ENCODE measurements around the gene RRAD.

Gene RRAD

DNA sequence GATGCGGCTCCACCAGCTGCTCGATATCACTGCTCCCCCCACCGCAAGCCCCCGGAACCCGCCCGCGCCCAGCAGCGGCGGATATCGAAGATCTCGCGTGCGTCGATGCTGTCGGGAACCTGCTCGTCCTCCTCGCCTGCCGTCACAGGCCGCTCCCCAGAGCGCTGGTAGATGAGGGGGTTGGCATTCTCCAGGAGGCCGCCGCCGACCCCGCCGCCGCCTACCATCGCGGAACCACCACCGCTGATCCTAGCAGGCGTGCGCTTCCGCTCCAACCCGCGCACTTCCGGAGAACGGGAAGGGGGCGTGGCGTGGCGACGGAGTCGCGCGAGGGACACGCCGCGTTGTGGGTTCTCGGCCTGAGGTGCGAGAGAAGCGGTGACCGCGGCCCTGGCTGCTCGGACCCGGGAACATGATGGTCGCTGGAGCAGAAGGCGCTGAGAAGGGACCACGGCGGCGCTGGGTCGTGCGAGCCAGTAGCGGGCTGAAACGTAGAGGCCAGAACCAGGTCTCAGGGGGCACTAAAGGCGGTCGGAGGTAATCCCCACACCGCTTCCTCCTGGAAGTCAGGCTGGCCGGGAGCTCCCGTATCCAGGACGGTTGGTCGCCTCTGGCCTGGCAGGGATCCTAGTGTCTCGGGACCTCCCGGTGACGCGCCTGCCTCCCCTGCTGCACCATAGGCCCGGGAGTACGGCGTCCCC lies 9.0 kb upstream of the RRAD start, which contains the start of gene CIAO2B:
Gene CIAO2B, minus strand, starts transcription at position 265 of the 701 bp plus-strand sequence. Its CDS starts 38 bp downstream, at position 227.
- DNase-seq (ENCODE audit: low read depth): peak; percentile 85

DNA sequence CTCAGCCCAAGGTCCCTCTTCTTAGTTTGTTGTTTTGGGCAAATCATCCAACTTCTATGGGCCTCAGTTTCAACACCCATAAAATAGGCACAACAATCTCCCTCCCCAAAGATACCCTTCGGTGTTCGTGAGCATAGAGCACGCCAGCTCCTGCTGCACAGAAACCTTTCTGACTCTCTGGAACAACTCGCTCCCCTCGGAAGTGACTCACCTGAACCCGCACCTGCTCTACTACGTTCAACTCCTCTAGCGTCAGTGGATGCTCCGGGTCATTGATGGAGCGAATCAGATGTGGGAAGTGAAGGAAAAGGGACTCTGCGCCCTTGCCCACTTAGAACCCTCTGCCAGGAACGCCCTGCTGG lies 8.4 kb upstream of the RRAD start:
- peak; percentile 41 for DNase-seq (ENCODE audit: low read depth)

- no peak for DNase-seq (ENCODE audit: low read depth)
Measured at GRCh38 chr16:66932076-66932475, 6.7 kb upstream of the RRAD start.

GRCh38 chr16:66931665-66932064 lies 6.3 kb upstream of the RRAD start:
- DNase-seq (ENCODE audit: low read depth): no peak

GRCh38 chr16:66930189-66930588 lies 4.9 kb upstream of the RRAD start:
- DNase-seq (ENCODE audit: low read depth): no peak

- no peak for DNase-seq (ENCODE audit: low read depth)
Measured at GRCh38 chr16:66928702-66929388, 3.5 kb upstream of the RRAD start.

DNA sequence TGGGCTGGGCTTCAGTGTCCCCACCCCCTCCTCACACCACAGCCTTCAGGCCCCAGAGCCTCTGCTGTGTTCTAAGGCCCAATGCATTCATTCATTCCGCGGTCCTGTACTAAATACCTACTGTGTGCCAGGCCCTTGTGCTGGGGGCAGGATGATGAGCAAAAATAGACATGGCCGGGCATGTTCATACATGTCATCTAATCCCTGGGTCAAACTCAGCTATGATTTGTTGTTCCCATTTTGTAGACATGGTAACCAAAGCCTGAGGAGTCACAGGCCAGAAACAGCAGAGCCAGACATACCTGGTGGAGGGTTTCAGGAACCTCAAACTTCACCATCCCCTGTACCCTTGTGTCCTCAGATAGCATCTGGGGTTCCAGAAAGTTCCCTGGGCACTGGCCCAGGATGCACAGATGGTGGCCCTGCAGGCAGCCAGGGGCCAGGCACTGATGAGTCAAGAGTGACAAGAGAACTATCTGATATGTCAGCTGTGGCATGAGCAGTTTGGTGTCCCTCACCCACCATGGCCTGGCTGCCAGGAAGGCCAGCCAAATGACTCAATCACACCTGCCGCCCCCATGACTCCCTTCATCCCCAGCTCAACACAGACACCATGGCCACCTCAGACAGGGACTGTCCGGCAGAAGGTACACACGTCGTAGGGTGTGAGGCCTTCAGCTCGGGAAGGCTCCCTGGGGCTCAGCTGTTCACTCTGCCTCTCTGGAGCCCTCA lies 2.7 kb upstream of the RRAD start:
- no peak for DNase-seq (ENCODE audit: low read depth)

- no peak for DNase-seq (ENCODE audit: low read depth)
Measured at GRCh38 chr16:66926961-66927436, 1.7 kb upstream of the RRAD start.

DNA sequence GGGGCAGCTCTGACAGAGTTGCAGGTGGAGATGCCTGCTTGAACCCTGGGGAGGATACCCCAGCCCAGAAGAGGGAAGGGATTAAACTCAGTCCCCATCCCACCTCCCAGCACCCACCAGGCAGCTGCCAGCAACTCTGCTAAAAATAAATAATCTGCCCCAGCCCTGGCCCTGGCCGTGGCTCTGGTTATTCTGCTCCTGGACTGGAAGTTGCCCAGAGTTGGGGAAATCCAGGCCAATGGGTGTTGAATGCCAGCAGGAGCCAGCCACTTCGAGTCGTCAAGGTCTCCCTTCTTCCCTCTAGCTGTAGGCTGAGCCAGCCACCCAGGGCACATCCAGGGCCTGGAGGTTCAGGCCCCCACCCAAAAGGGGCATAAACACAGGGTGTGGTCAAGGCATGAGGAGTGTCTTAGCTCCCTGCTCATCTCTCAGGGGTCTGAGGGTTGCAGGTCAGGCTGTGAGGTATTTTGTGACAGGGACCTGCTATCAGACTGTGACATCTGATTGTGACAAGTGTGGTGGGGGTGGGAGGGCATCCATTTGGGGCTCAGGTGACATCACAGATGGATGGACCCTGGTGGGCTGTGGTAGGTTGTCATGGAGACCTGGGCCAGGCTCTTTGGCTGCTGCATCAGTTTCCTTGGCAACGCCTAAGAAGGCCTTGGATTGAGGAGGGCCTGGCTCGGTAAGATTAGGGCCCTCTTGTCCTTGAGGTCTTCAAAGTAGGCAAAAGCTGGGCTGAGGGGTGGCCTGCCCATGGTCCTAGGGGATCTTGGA lies 1.0 kb upstream of the RRAD start:
- no peak for DNase-seq (ENCODE audit: low read depth)

GRCh38 chr16:66924527-66925321 lies 611 bp downstream of the RRAD start:
- peak; percentile 25 for DNase-seq (ENCODE audit: low read depth)

GRCh38 chr16:66923866-66924265 lies 1.5 kb downstream of the RRAD start:
- no peak for DNase-seq (ENCODE audit: low read depth)

DNA sequence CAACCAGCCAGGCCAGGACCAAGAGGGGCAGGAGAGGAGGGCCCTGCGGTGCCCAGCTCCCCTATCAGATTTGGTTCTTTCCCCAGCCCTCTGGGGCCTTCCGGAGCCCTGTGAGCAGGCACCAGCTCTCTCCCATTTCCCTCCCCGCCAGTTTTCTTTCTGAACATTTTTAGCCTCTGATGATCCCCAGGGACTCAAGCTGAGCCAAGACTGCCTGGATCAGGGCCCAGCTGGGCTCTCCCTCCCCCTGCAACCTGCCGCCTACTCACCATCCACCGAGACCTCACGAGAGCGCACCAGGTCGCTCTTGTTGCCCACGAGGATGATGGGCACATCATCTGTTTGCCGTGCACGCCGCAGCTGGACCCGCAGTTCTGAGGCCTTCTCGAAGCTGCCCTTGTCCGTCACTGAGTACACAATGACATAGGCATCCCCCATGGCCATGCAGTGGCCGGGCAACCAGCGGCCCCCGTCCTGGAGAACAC lies 2.0 kb downstream of the RRAD start:
- no peak for DNase-seq (ENCODE audit: low read depth)

- no peak for DNase-seq (ENCODE audit: low read depth)
Measured at GRCh38 chr16:66921729-66922450, 3.4 kb downstream of the RRAD start.

DNA sequence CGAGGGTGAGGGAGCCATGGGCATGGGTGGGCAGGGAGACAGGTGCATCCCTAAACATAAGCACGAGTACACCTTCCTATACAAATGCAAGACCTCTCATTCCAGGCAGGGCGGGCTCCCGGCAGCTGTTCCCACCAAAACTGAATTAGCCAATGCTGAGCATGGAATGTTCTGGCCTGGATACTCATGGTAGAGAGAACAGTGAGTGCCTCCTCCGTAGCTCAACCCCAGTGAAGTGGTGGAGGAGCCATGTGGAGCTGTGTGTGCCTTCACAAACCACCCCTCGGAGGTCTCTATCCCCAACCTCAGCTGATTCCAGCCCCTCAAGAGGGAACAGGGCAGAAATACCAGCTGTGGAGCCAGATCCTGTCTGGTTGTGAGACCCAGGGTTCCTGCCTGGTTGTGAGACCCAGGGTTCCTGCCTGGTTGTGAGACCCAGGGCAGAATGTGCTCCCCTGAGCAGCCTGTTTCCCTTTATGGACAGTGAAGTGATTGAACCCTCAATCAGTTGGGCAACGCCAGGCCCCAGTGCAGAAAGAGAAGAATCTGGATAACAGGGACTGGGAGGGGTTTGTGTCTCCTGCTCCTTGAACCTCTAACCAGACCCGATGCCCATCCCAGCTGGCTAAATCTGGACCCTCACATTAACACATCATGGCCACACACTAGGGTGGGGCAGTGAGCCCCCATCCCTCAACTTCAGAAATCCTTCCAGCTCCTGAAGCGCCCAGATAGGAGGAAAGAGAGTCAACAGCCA lies 4.2 kb downstream of the RRAD start:
- no peak for DNase-seq (ENCODE audit: low read depth)

- no peak for DNase-seq (ENCODE audit: low read depth)
Measured at GRCh38 chr16:66920299-66920590, 5.1 kb downstream of the RRAD start.

DNA sequence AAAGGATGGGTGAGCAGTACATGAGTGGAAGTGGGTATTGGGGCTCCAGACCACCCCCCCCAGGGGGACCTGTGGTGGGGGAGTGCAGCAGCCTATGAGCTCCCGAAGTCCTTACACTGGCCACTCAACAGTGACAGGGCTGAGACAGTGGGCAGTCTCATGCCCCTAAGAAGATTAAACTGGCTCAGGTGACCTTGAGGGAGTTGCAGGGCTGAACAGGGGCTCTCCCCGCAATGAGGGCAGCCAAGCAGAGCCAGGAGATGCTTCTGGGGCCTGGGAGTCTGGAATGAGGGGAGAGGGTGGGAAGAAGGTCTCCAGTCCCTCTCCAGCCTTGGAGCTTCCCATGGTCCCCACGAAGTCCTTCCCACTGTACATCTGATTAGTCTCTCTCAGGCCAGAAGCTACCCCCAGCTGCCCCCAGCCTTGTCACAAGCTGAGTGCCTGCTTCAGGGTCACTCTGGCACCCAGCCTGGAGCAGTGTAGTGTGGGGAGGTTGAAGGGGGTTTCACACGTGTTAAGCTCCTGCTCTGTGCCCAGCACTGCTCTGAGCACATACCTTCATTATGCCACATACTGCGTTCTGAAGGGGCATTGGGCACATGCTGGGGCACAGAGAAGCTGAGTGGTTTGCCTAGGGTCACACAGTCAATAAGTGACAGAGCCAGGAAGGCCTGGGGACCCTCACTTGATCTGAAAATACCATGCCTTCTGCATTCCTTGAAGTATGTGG lies 5.6 kb downstream of the RRAD start:
- DNase-seq (ENCODE audit: low read depth): no peak

DNA sequence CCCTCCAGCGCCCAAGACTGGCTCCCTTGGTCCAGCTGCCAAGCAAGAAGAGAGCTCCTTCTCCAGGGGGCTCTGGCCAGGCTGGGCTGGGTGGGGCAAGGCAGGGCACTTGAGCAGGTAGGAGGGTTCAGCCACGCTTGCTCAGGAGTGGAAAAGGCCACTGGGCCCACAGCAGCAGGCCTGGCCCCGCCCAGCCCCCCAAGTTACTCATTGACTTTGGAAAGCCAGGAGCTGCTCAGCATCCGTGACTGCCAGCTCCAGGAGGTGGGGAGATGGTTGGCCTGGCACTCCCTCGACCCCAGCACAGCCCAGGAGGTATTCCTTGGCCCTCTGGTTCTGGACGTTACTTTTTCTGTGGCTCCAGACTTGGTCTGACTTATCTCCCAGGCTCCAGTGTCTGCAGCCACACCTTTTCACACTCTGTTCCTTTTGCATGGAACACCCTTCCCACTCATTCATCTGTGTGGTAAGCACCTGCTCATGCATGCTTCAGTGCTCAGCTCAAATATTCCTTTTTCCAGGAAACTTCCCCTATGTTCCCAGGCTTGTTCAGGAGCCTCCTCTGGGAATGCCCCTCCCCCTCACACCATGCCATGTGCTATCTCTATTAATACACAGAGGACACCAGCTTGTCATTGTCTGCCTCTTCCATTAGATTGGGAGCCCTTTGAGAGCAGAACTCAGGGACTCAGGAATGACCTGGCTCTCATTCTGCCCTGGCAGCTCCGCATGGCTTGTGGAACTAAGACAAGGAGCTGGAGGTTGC lies 6.3 kb downstream of the RRAD start, which contains the start of gene CDH16:
Gene CDH16, minus strand, starts transcription at position 83 of the 766 bp plus-strand sequence. CDS start 820 bp downstream, outside the sequence.
- no peak for DNase-seq (ENCODE audit: low read depth)

- no peak for DNase-seq (ENCODE audit: low read depth)
Measured at GRCh38 chr16:66918355-66918754, 7.0 kb downstream of the RRAD start.
